IMR-90 (cell line): Measurements from ENCODE around the gene PBRM1. TPM values are rescaled to one million over a fixed set of nuclear protein-coding genes. Genes with fewer than 3 reads are reported as not detected.

Source experiments
- ATAC-seq: fragments of 200-7000 bp; cut with Tn5 transposase; 2 replicates; pipeline ENCODE4 v1.9.1; 2020; ENCODE audit warnings: low read depth, mild to moderate bottlenecking, moderate library complexity
- BruUV-seq: library from RNA; stranded (reverse); fragments of 400-500 nt; replicated peaks from 2 replicates; lab custom pipeline; 2021; lab: Mats Ljungman, UMichigan
- CTCF ChIA-PET: fragments of 300-600 bp; formaldehyde crosslinking; extraction: SDS; loops from one replicate; lab custom pipeline; 2021; ENCODE audit warnings: antibody characterized with exemption; lab: Yijun Ruan, JAX
- POLR2A ChIA-PET: fragments of 300-600 bp; sonication (Branson Sonifier 250); formaldehyde crosslinking; loops from one replicate; lab custom pipeline; 2022; ENCODE audit warnings: antibody characterized with exemption; ENCODE audit not compliant: unreplicated experiment; lab: Charles Lee
- DNase-seq: peaks from one replicate; pipeline ENCODE4 v3.0.0; 2013
- H2AFZ ChIP-seq: replicated peaks from 2 replicates; pipeline ENCODE3; 2013; ENCODE audit warnings: low read length, mild to moderate bottlenecking; ENCODE audit not compliant: poor library complexity
- H2AK5ac ChIP-seq: 2 replicates; pipeline ENCODE4 v1.6.1; 2013; ENCODE audit warnings: low read depth, low read length, inconsistent platforms
- H2AK9ac ChIP-seq: replicated peaks from 2 replicates; pipeline ENCODE3; 2013; ENCODE audit warnings: mild to moderate bottlenecking, low read depth, low read length, moderate library complexity; ENCODE audit not compliant: poor library complexity
- H2BK120ac ChIP-seq: 2 replicates; pipeline ENCODE4 v1.6.1; 2013; ENCODE audit warnings: low read depth, low read length, inconsistent platforms
- H2BK15ac ChIP-seq: 3 replicates; pipeline ENCODE4 v1.6.1; 2013; ENCODE audit warnings: low read depth, low read length, inconsistent platforms
- H2BK20ac ChIP-seq: 2 replicates; pipeline ENCODE4 v1.6.1; 2013; ENCODE audit warnings: low read depth, mild to moderate bottlenecking, inconsistent platforms, low read length, moderate library complexity
- H2BK5ac ChIP-seq: 2 replicates; pipeline ENCODE4 v1.6.1; 2013; ENCODE audit warnings: mild to moderate bottlenecking, low read depth, low read length, inconsistent platforms; ENCODE audit not compliant: poor library complexity, severe bottlenecking
- H3K14ac ChIP-seq: replicated peaks from 2 replicates; pipeline ENCODE4 v1.6.1; 2013; ENCODE audit warnings: low read depth, low read length, inconsistent platforms
- H3K18ac ChIP-seq: 2 replicates; pipeline ENCODE4 v1.6.1; 2013; ENCODE audit warnings: low read depth, low read length, control low read depth
- H3K23ac ChIP-seq: 2 replicates; pipeline ENCODE4 v1.6.1; 2013; ENCODE audit warnings: low read depth, low read length, inconsistent platforms
- H3K27ac ChIP-seq: 2 replicates; pipeline ENCODE4 v1.5.1; 2013; ENCODE audit warnings: mild to moderate bottlenecking, control low read depth, low read length; ENCODE audit not compliant: insufficient read depth
- H3K27me3 ChIP-seq: 2 replicates; pipeline ENCODE4 v1.6.1; 2013; ENCODE audit warnings: low read length; ENCODE audit not compliant: control insufficient read depth, insufficient read depth
- H3K36me3 ChIP-seq: 2 replicates; pipeline ENCODE4 v1.6.1; 2013; ENCODE audit warnings: low read length, mixed read lengths; ENCODE audit not compliant: control insufficient read depth, insufficient read depth
- H3K4ac ChIP-seq: 2 replicates; pipeline ENCODE4 v1.6.1; 2013; ENCODE audit warnings: low read depth, low read length, inconsistent platforms
- H3K4me1 ChIP-seq: 2 replicates; pipeline ENCODE4 v1.6.1; 2013; ENCODE audit warnings: low read length, mixed read lengths; ENCODE audit not compliant: control insufficient read depth, insufficient read depth
- H3K4me2 ChIP-seq: 2 replicates; pipeline ENCODE4 v1.6.1; 2013; ENCODE audit warnings: low read depth, mild to moderate bottlenecking, control low read depth, low read length, moderate library complexity
- H3K4me3 ChIP-seq: 2 replicates; pipeline ENCODE4 v1.5.1; 2013; ENCODE audit warnings: low read depth, mild to moderate bottlenecking, control low read depth, low read length, moderate library complexity; ENCODE audit not compliant: insufficient read depth
- H3K56ac ChIP-seq: 2 replicates; pipeline ENCODE4 v1.6.1; 2013; ENCODE audit warnings: low read length, inconsistent platforms; ENCODE audit not compliant: insufficient read depth; ENCODE audit errors: extremely low read depth
- H3K79me1 ChIP-seq, 2 experiments: 2 replicates each; pipeline ENCODE4 v1.6.1; 2013; ENCODE audit warnings: low read length in 2 of 2, inconsistent platforms in 1 of 2, low read depth in 1 of 2
- H3K9ac ChIP-seq: 2 replicates; pipeline ENCODE4 v1.6.1; 2013; ENCODE audit warnings: low read depth, low read length, control low read depth
- H3K9me1 ChIP-seq: 2 replicates; pipeline ENCODE4 v1.6.1; 2013; ENCODE audit warnings: low read length, inconsistent platforms; ENCODE audit not compliant: insufficient read depth
- H3K9me3 ChIP-seq: 2 replicates; pipeline ENCODE4 v1.6.1; 2013; ENCODE audit warnings: low read length; ENCODE audit not compliant: control insufficient read depth, insufficient read depth
- H4K20me1 ChIP-seq: 2 replicates; pipeline ENCODE4 v1.6.1; 2013; ENCODE audit warnings: low read length, inconsistent platforms; ENCODE audit not compliant: insufficient read depth
- H4K5ac ChIP-seq: 2 replicates; pipeline ENCODE4 v1.6.1; 2013; ENCODE audit warnings: mild to moderate bottlenecking, low read depth, low read length, control low read depth
- H4K8ac ChIP-seq, 2 experiments: 2 replicates each; pipeline ENCODE4 v1.6.1; 2013; ENCODE audit warnings: low read depth in 2 of 2, low read length in 2 of 2, control low read depth in 1 of 2, inconsistent platforms in 1 of 2
- H4K91ac ChIP-seq: 2 replicates; pipeline ENCODE4 v1.6.1; 2013; ENCODE audit warnings: low read depth, low read length, inconsistent platforms; ENCODE audit not compliant: insufficient read depth
- POLR2A ChIP-seq: IDR thresholded peaks from 2 replicates; pipeline ENCODE4 v1.6.1; 2012; ENCODE audit warnings: mild to moderate bottlenecking, low read depth, low read length
- RAD21 ChIP-seq: IDR thresholded peaks from 2 replicates; pipeline ENCODE4 v1.6.1; 2012; ENCODE audit warnings: low read length, improper control_type of control experiment
- SMC3 ChIP-seq: fragments of 150-350 bp; IDR thresholded peaks from 2 replicates; pipeline ENCODE4 v1.6.1; 2016; ENCODE audit warnings: low read depth, mild to moderate bottlenecking, antibody characterized with exemption, low read length, moderate library complexity
- WGBS, 2 experiments: methylation state at CpG; one replicate each; pipeline versions ENCODE4 v1.1.5 to v1.1.7; 2013; ENCODE audit warnings: missing lambda C conversion rate in 2 of 2; ENCODE audit not compliant: insufficient read length in 1 of 2; ENCODE audit errors: extremely low coverage in 2 of 2; 5-methylcytosine and 5-hydroxymethylcytosine counted together
- dilution Hi-C: fragments of 300-500 bp; cut with HindIII; formaldehyde crosslinking; loops from one replicate; pipeline ENCODE4 v1.14.3; 2018; ENCODE audit warnings: low sequenced_read_pairs; ENCODE audit not compliant: unreplicated experiment
- in situ Hi-C: fragments of 300-500 bp; cut with MboI; formaldehyde crosslinking; loops from 3 replicates; pipeline ENCODE4 v1.14.3; 2019; ENCODE audit warnings: low sequenced_read_pairs, inconsistent platforms, mixed read lengths
- intact Hi-C: fragments of 100-400 bp; cut with micrococcal nuclease; formaldehyde crosslinking; loops from 2 replicates; pipeline ENCODE4 v1.10.0; 2022
- polyA plus RNA-seq, 3 experiments: library from polyadenylated mRNA; depleted of rRNA; stranded (reverse); fragments of >200 nt; gene quantifications; 2 replicates each; pipeline ENCODE4 v1.2.3, GENCODE V29; 2012; ENCODE audit warnings: low replicate concordance in 1 of 3
- total RNA-seq: library from RNA; depleted of rRNA; stranded (reverse); fragments of >200 nt; gene quantifications from 2 replicates; pipeline ENCODE4 v1.2.3, GENCODE V29; 2012

PBRM1 gene
- total and polyA plus RNA-seq, 2 of the 4 experiments (the other 2 are of a cell fraction), result 16.5 to 72.6 TPM

DNA sequence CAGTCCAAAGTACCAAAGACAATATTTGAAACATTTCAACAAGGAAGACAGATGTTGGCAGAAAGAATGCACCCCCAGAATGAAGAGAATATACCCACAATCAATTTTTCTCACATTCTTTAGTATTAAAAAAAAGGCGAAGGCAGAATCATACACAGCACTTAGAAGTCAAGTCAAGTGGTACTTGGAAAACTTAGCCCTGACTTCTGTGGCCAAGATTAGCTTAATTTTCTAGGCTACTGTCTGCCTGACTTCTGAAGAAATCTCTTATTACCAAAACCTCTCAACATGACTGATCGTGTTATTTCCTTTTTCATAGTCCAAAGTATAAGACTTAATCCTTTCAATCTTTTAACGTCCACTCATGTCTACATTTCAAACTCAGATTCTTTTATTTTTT is 60.7 kb downstream of the PBRM1 start:
- H2AFZ ChIP-seq, result no peak overlapping the region
- no peak for ATAC-seq
- no peak overlapping the region for H4K5ac ChIP-seq
- no peak overlapping the region for H3K14ac ChIP-seq
- H3K9me3 ChIP-seq, result no peaks in the 10 kb centered on the region
- H3K79me1 ChIP-seq, result peaks cover 6 to 15% of the 10 kb centered on the region in 2 experiments
- H3K36me3 ChIP-seq, result peaks cover 26% of the 10 kb centered on the region
- no peak overlapping the region for H4K8ac ChIP-seq
- H4K91ac ChIP-seq, result no peak overlapping the region
- H3K9me1 ChIP-seq, result 0 out of 2 replicates have a peak, but pooled peaks cover 6% of the 10 kb centered on the region
- H4K20me1 ChIP-seq, result no peaks in the 10 kb centered on the region
- no peak overlapping the region for H2BK5ac ChIP-seq
- H2AK9ac ChIP-seq, result no peak overlapping the region
- 100% methylated on average over 1 of the region's 3 CpGs; no CpG with 5 or more reads in 1 of the 2 experiments for WGBS, 2 experiments
- no peaks in the 10 kb centered on the region for H3K27me3 ChIP-seq
- dilution Hi-C loops, result no loop called here
- no peak overlapping the region for H3K4ac ChIP-seq
- H2BK20ac ChIP-seq, result no peak overlapping the region
- POLR2A ChIA-PET, result no interaction called here
- no peak overlapping the region for H3K9ac ChIP-seq
- H3K4me3 ChIP-seq, result no peak overlapping the region
- DNase-seq, result no peak
- no peak overlapping the region for H2BK120ac ChIP-seq
- no peak overlapping the region for H2AK5ac ChIP-seq
- H3K18ac ChIP-seq, result no peak overlapping the region
- intact Hi-C loops, result no loop called here
- TF ChIP-seq POLR2A (no peak), SMC3 (no peak), RAD21 (no peak)
- no peaks in the 10 kb centered on the region for H3K4me1 ChIP-seq
- no peak overlapping the region for H3K56ac ChIP-seq
- CTCF ChIA-PET, result no interaction called here
- in situ Hi-C loops, result no loop called here
- no peak overlapping the region for H3K23ac ChIP-seq
- H3K4me2 ChIP-seq, result no peak overlapping the region
- no TSS peak for BruUV-seq
- no peak overlapping the region for H3K27ac ChIP-seq
- no peak overlapping the region for H2BK15ac ChIP-seq
